Vagina (tissue), 2 donors: ENCODE data around the gene NDUFB10.

Experiments
- CTCF ChIP-seq, 3 experiments: fragments of 450-650 bp in 2 of 3; fragments of 200-600 bp in 1 of 3; sonication (generic) in 1 of 3; IDR thresholded peaks; one replicate each; pipeline ENCODE4 v1.5.1; 2017 to 2019; ENCODE audit warnings: antibody characterized with exemption in 3 of 3, mild to moderate bottlenecking in 2 of 3, moderate library complexity in 2 of 3
- POLR2AphosphoS5 ChIP-seq, 2 donors: sonication (generic); formaldehyde crosslinking; IDR thresholded peaks; one replicate each; pipeline ENCODE4 v1.9.0; 2017; ENCODE audit warnings: antibody characterized with exemption in 2 of 2, mild to moderate bottlenecking in 2 of 2, low read depth in 1 of 2; ENCODE audit not compliant: insufficient read depth in 1 of 2

- peak in 1 of 2 donors; percentile 69 for TF ChIP-seq POLR2AphosphoS5 (IDR thresholded peaks at IDR 0.05; ENCODE audit: insufficient read depth in 1 of 2, low read depth in 1 of 2)
- TF ChIP-seq CTCF (IDR thresholded peaks at IDR 0.05): peak in 1 of 3 experiments; percentile 15
These were observed 35.9 kb upstream of the NDUFB10 start for GRCh38 chr16:1923299-1924034.
